HCT116 (cell line): ENCODE data around the gene TENM4. TPM values are rescaled to one million over a fixed set of nuclear protein-coding genes. Genes with fewer than 3 reads are reported as not detected.

Experiments
- ATAC-seq: fragments of 200-7000 bp; cut with Tn5 transposase; 2 replicates; pipeline ENCODE4 v1.9.1; 2020; ENCODE audit warnings: mild to moderate bottlenecking, moderate library complexity
- BruUV-seq: library from RNA; stranded (reverse); fragments of 400-500 nt; replicated peaks from 2 replicates; lab custom pipeline; 2021; lab: Mats Ljungman, UMichigan
- CTCF ChIA-PET: fragments of 300-600 bp; sonication (Branson Sonifier 250); formaldehyde crosslinking; loops from one replicate; lab custom pipeline; 2021; ENCODE audit warnings: antibody characterized with exemption; lab: Charles Lee
- POLR2A ChIA-PET: fragments of 300-600, 350-600 bp; sonication (Branson Sonifier 250); formaldehyde crosslinking; loops from one replicate; lab custom pipeline; 2021; ENCODE audit warnings: antibody characterized with exemption; lab: Charles Lee
- RAD21 ChIA-PET, 2 experiments: fragments of 300-600 bp; sonication (Branson Sonifier 250); formaldehyde crosslinking; loops; one replicate each; lab custom pipeline; 2023; ENCODE audit warnings: low total read pairs in 2 of 2; ENCODE audit not compliant: uncharacterized antibody in 2 of 2, unreplicated experiment in 2 of 2, low non-redundant PET in 1 of 2; lab: Charles Lee
- DNase-seq: peaks from one replicate; pipeline ENCODE4 v3.0.0-alpha.2; 2010; ENCODE audit warnings: low read depth, low spot score
- H2AFZ ChIP-seq: fragments of 200-600 bp; shearing (Covaris generic), sonication (generic); 2 replicates; pipeline ENCODE4 v1.6.1; 2017; ENCODE audit warnings: low read depth, mixed run types, mixed read lengths, antibody characterized with exemption, low read length; ENCODE audit not compliant: poor library complexity, severe bottlenecking
- H3K27ac ChIP-seq: 2 replicates; pipeline ENCODE4 v1.5.1; 2012; ENCODE audit warnings: low read depth, low read length
- H3K27me3 ChIP-seq: fragments of 200-600 bp; sonication (generic); 2 replicates; pipeline ENCODE4 v1.6.1; 2016; ENCODE audit warnings: mixed run types, low read length, mixed read lengths; ENCODE audit not compliant: insufficient read depth
- H3K36me3 ChIP-seq, 2 experiments: fragments of 200-500 bp in 1 of 2; fragments of 200-600 bp in 1 of 2; sonication (Bioruptor generic) in 1 of 2; sonication (generic) in 1 of 2; 2 replicates each; pipeline versions ENCODE4 v1.5.1 to v1.6.1; 2014 to 2016; ENCODE audit warnings: low read length in 2 of 2, inconsistent platforms in 1 of 2, mixed read lengths in 1 of 2, mixed run types in 1 of 2; ENCODE audit not compliant: insufficient read depth in 2 of 2, control insufficient read depth in 1 of 2
- H3K4me1 ChIP-seq, 2 experiments: fragments of 200-600 bp in 1 of 2; sonication (generic) in 1 of 2; 2 replicates each; pipeline versions ENCODE4 v1.5.1 to v1.6.1; 2012 to 2017; ENCODE audit warnings: low read length in 2 of 2, inconsistent platforms in 1 of 2, mild to moderate bottlenecking in 1 of 2, mixed read lengths in 1 of 2, mixed run types in 1 of 2, moderate library complexity in 1 of 2; ENCODE audit not compliant: insufficient read depth in 2 of 2, control insufficient read depth in 1 of 2
- H3K4me2 ChIP-seq: fragments of 200-600 bp; sonication (generic); 2 replicates; pipeline ENCODE4 v1.6.1; 2017; ENCODE audit warnings: mixed run types, low read length, mixed read lengths
- H3K4me3 ChIP-seq, 2 experiments: fragments of 200-600 bp in 1 of 2; sonication (generic) in 1 of 2; replicated peaks in 1 of 2; 2 replicates each; pipeline ENCODE4 v1.5.1; 2011 to 2016; ENCODE audit warnings: low read length in 2 of 2, control low read depth in 1 of 2, low read depth in 1 of 2, mild to moderate bottlenecking in 1 of 2, mixed read lengths in 1 of 2, mixed run types in 1 of 2
- H3K79me2 ChIP-seq: fragments of 200-600 bp; sonication (generic); 2 replicates; pipeline ENCODE4 v1.6.1; 2017; ENCODE audit warnings: mild to moderate bottlenecking, mixed run types, low read length, moderate library complexity, mixed read lengths; ENCODE audit not compliant: insufficient read depth
- H3K9ac ChIP-seq: fragments of 200-600 bp; sonication (generic); 2 replicates; pipeline ENCODE4 v1.6.1; 2016; ENCODE audit warnings: low read length, mixed read lengths
- H3K9me2 ChIP-seq: fragments of 200-600 bp; sonication (generic), shearing (Covaris generic); 2 replicates; pipeline ENCODE4 v1.6.1; 2017; ENCODE audit warnings: mixed run types, mild to moderate bottlenecking, moderate library complexity; ENCODE audit not compliant: insufficient read depth
- H3K9me3 ChIP-seq, 2 experiments: fragments of 200-500 bp in 1 of 2; fragments of 200-600 bp in 1 of 2; sonication (Bioruptor generic) in 1 of 2; sonication (generic) in 1 of 2; 2 replicates each; pipeline ENCODE4 v1.6.1; 2014 to 2017; ENCODE audit warnings: low read length in 2 of 2, mixed read lengths in 2 of 2, inconsistent platforms in 1 of 2, low read depth in 1 of 2, mild to moderate bottlenecking in 1 of 2, mixed run types in 1 of 2, moderate library complexity in 1 of 2; ENCODE audit not compliant: control insufficient read depth in 1 of 2, insufficient read depth in 1 of 2
- H4K20me1 ChIP-seq: fragments of 200-600 bp; sonication (generic), shearing (Covaris generic); 2 replicates; pipeline ENCODE4 v1.6.1; 2017; ENCODE audit warnings: mixed run types, mild to moderate bottlenecking, moderate library complexity; ENCODE audit not compliant: insufficient read depth
- CBX3 ChIP-seq: IDR thresholded peaks from 2 replicates; pipeline ENCODE4 v1.6.1; 2012; ENCODE audit warnings: low read depth
- ELF1 ChIP-seq: IDR thresholded peaks from 2 replicates; pipeline ENCODE4 v1.6.1; 2012; ENCODE audit warnings: low read depth, borderline replicate concordance
- JUND ChIP-seq: IDR thresholded peaks from 2 replicates; pipeline ENCODE4 v1.6.1; 2012
- RAD21 ChIP-seq: IDR thresholded peaks from 2 replicates; pipeline ENCODE4 v1.6.1; 2012; ENCODE audit warnings: low read depth, mild to moderate bottlenecking
- SRF ChIP-seq: IDR thresholded peaks from 2 replicates; pipeline ENCODE4 v1.6.1; 2012; ENCODE audit warnings: low read depth
- TCF7L2 ChIP-seq: IDR thresholded peaks from 2 replicates; pipeline ENCODE4 v1.7.0; 2011; ENCODE audit warnings: borderline replicate concordance, inconsistent platforms; ENCODE audit not compliant: insufficient read depth, insufficient read length; ENCODE audit errors: extremely low read depth
- ZFX ChIP-seq: fragments of 450-650 bp; IDR thresholded peaks from 2 replicates; pipeline ENCODE4 v1.6.1; 2017
- intact Hi-C: fragments of 100-400 bp; cut with micrococcal nuclease; formaldehyde crosslinking; loops from 2 replicates; pipeline ENCODE4 v1.10.0; 2022
- total RNA-seq: library from RNA; stranded (reverse); gene quantifications from one replicate; pipeline ENCODE4 v1.2.1, GENCODE V29; 2021; ENCODE audit not compliant: unreplicated experiment
- TF ChIP-seq, protein P1 (sequence below), 3 experiments: fragments of 200-600 bp in 1 of 3; sonication (generic) in 1 of 3; IDR thresholded peaks in 2 of 3; conservative IDR thresholded peaks in 1 of 3; 2 replicates each; pipeline ENCODE4 v1.5.1; 2012 to 2017; ENCODE audit warnings: low read depth in 2 of 3, low read length in 2 of 3, antibody characterized with exemption in 1 of 3, borderline replicate concordance in 1 of 3, control low read depth in 1 of 3, mild to moderate bottlenecking in 1 of 3, mixed read lengths in 1 of 3, mixed run types in 1 of 3, moderate library complexity in 1 of 3; ENCODE audit not compliant: insufficient read depth in 1 of 3
- TF ChIP-seq, protein P2 (sequence below): IDR thresholded peaks from 2 replicates; pipeline ENCODE4 v1.6.1; 2012; ENCODE audit warnings: low read depth

Gene TENM4
- total RNA-seq, 1 experiment from 2014 or later: 0.05 TPM

DNA sequence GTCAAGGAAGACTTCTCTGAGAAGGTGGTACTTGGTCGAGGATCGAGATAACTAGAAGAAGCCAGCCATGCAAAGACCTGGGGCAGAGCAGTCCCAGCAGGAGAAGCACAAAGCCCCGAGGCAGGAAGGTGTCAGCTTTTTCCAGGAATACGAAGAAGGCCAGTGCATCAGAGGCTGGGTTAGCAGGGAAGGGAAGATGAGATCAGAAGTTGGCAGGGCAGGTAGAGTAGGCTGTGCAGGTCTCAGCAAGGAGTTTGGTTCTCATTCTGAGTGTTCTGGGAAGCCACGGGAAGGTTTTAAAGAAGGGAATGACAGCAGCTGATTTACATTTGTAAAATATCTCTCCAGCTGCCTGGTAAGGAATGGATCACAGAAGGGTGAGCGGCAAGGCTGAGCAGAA, 111.3 kb downstream of the TENM4 start:
- DNase-seq: no peak
- peaks cover 27% of the 10 kb centered on the region for H3K27me3 ChIP-seq
- CTCF ChIA-PET: no interaction called here

More for the DNA sequence above, 111.3 kb downstream of the TENM4 start:
- ATAC-seq: no peak
- Histone ChIP-seq H3K4me1 (no peaks in the 10 kb centered on the region), H3K4me3 (no peak overlapping the region), H3K79me2 (no peaks in the 10 kb centered on the region), H3K9me3 (no peaks in the 10 kb centered on the region), H4K20me1 (no peaks in the 10 kb centered on the region), H3K36me3 (no peaks in the 10 kb centered on the region), H2AFZ (no peak overlapping the region), H3K27ac (no peak overlapping the region), H3K4me2 (no peak overlapping the region), H3K9me2 (no peaks in the 10 kb centered on the region), H3K9ac (no peak overlapping the region)
- TF ChIP-seq CBX3 (no peak), TCF7L2 (no peak), ZFX (no peak), SRF (no peak), RAD21 (no peak), ELF1 (no peak), JUND (no peak)
- TF ChIP-seq, protein P1, sequence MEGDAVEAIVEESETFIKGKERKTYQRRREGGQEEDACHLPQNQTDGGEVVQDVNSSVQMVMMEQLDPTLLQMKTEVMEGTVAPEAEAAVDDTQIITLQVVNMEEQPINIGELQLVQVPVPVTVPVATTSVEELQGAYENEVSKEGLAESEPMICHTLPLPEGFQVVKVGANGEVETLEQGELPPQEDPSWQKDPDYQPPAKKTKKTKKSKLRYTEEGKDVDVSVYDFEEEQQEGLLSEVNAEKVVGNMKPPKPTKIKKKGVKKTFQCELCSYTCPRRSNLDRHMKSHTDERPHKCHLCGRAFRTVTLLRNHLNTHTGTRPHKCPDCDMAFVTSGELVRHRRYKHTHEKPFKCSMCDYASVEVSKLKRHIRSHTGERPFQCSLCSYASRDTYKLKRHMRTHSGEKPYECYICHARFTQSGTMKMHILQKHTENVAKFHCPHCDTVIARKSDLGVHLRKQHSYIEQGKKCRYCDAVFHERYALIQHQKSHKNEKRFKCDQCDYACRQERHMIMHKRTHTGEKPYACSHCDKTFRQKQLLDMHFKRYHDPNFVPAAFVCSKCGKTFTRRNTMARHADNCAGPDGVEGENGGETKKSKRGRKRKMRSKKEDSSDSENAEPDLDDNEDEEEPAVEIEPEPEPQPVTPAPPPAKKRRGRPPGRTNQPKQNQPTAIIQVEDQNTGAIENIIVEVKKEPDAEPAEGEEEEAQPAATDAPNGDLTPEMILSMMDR (IDR thresholded peaks at IDR 0.05 in 2 of 3, conservative IDR thresholded peaks at IDR 0.05 in 1 of 3; ENCODE audit: borderline replicate concordance in 1 of 3, insufficient read depth in 1 of 3, low read depth in 2 of 3, low read length in 2 of 3): no peak
- TF ChIP-seq, protein P2, sequence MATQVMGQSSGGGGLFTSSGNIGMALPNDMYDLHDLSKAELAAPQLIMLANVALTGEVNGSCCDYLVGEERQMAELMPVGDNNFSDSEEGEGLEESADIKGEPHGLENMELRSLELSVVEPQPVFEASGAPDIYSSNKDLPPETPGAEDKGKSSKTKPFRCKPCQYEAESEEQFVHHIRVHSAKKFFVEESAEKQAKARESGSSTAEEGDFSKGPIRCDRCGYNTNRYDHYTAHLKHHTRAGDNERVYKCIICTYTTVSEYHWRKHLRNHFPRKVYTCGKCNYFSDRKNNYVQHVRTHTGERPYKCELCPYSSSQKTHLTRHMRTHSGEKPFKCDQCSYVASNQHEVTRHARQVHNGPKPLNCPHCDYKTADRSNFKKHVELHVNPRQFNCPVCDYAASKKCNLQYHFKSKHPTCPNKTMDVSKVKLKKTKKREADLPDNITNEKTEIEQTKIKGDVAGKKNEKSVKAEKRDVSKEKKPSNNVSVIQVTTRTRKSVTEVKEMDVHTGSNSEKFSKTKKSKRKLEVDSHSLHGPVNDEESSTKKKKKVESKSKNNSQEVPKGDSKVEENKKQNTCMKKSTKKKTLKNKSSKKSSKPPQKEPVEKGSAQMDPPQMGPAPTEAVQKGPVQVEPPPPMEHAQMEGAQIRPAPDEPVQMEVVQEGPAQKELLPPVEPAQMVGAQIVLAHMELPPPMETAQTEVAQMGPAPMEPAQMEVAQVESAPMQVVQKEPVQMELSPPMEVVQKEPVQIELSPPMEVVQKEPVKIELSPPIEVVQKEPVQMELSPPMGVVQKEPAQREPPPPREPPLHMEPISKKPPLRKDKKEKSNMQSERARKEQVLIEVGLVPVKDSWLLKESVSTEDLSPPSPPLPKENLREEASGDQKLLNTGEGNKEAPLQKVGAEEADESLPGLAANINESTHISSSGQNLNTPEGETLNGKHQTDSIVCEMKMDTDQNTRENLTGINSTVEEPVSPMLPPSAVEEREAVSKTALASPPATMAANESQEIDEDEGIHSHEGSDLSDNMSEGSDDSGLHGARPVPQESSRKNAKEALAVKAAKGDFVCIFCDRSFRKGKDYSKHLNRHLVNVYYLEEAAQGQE: no peak
- BruUV-seq: no TSS peak
- intact Hi-C loops: no loop called here
- ChIA-PET POLR2A (no interaction called here), RAD21 (no interaction called here)
